ENCODE measurements around the gene NDE1. TPM values are rescaled to one million over a fixed set of nuclear protein-coding genes. Genes with fewer than 3 reads are reported as not detected.

Gene NDE1
- total RNA-seq, 1 experiment from 2014 or later: 60.7 TPM

- Mint-ChIP-seq H3K27ac (ENCODE audit: unreplicated experiment) (no peak overlapping the region), H3K4me3 (ENCODE audit: unreplicated experiment) (no peak overlapping the region), H3K4me1 (ENCODE audit: low read depth, unreplicated experiment) (no peaks in the 10 kb centered on the region), H3K9me3 (ENCODE audit: unreplicated experiment) (no peaks in the 10 kb centered on the region), H3K27me3 (ENCODE audit: insufficient read depth, unreplicated experiment) (peaks cover 3% of the 10 kb centered on the region), H3K36me3 (ENCODE audit: insufficient read depth, unreplicated experiment) (no peaks in the 10 kb centered on the region)
- BruUV-seq (replicated peaks): no TSS peak
- H3K4me1 ChIP-seq: no peaks in the 10 kb centered on the region
- intact Hi-C loops (cut with micrococcal nuclease; ENCODE audit: unreplicated experiment): no loop called here
- no peaks in the 10 kb centered on the region for H3K36me3 ChIP-seq (ENCODE audit: control insufficient read depth, insufficient read depth, low read length)
- no peak for DNase-seq
- TF ChIP-seq, protein P1, sequence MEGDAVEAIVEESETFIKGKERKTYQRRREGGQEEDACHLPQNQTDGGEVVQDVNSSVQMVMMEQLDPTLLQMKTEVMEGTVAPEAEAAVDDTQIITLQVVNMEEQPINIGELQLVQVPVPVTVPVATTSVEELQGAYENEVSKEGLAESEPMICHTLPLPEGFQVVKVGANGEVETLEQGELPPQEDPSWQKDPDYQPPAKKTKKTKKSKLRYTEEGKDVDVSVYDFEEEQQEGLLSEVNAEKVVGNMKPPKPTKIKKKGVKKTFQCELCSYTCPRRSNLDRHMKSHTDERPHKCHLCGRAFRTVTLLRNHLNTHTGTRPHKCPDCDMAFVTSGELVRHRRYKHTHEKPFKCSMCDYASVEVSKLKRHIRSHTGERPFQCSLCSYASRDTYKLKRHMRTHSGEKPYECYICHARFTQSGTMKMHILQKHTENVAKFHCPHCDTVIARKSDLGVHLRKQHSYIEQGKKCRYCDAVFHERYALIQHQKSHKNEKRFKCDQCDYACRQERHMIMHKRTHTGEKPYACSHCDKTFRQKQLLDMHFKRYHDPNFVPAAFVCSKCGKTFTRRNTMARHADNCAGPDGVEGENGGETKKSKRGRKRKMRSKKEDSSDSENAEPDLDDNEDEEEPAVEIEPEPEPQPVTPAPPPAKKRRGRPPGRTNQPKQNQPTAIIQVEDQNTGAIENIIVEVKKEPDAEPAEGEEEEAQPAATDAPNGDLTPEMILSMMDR (IDR thresholded peaks at IDR 0.05; ENCODE audit: insufficient read depth in 1 of 2, low read depth in 1 of 2, low read length in 1 of 2, severe bottlenecking in 1 of 2, unreplicated experiment in 1 of 2): no peak
- H3K9me3 ChIP-seq: no peaks in the 10 kb centered on the region
- no peaks in the 10 kb centered on the region for H3K27me3 ChIP-seq (replicated peaks; ENCODE audit: control insufficient read depth, insufficient read depth, low read length)
- H3K4me3 ChIP-seq (ENCODE audit: low read depth, low read length): no peak overlapping the region
- CTCF ChIA-PET: no interaction called here
- POLR2A ChIA-PET: no interaction called here
These were observed 122.7 kb downstream of the NDE1 start for GRCh38 chr16:15772579-15773293.

GRCh38 chr16:15773968-15774367, 123.9 kb downstream of the NDE1 start:
- Mint-ChIP-seq H3K4me1 (ENCODE audit: low read depth, unreplicated experiment) (no peaks in the 10 kb centered on the region), H3K4me3 (ENCODE audit: unreplicated experiment) (no peak overlapping the region), H3K9me3 (ENCODE audit: unreplicated experiment) (no peaks in the 10 kb centered on the region), H3K27me3 (ENCODE audit: insufficient read depth, unreplicated experiment) (peaks cover 3% of the 10 kb centered on the region), H3K36me3 (ENCODE audit: insufficient read depth, unreplicated experiment) (no peaks in the 10 kb centered on the region), H3K27ac (ENCODE audit: unreplicated experiment) (no peak overlapping the region)
- intact Hi-C loops (cut with micrococcal nuclease; ENCODE audit: unreplicated experiment): no loop called here
- Histone ChIP-seq H3K4me3 (ENCODE audit: low read depth, low read length) (no peak overlapping the region), H3K4me1 (no peaks in the 10 kb centered on the region), H3K27me3 (replicated peaks; ENCODE audit: control insufficient read depth, insufficient read depth, low read length) (no peaks in the 10 kb centered on the region), H3K36me3 (ENCODE audit: control insufficient read depth, insufficient read depth, low read length) (no peaks in the 10 kb centered on the region), H3K9me3 (no peaks in the 10 kb centered on the region)
- ChIA-PET CTCF (no interaction called here), POLR2A (no interaction called here)
- TF ChIP-seq, protein P1 (IDR thresholded peaks at IDR 0.05; ENCODE audit: insufficient read depth in 1 of 2, low read depth in 1 of 2, low read length in 1 of 2, severe bottlenecking in 1 of 2, unreplicated experiment in 1 of 2): no peak
- DNase-seq: no peak
- BruUV-seq (replicated peaks): no TSS peak

DNA sequence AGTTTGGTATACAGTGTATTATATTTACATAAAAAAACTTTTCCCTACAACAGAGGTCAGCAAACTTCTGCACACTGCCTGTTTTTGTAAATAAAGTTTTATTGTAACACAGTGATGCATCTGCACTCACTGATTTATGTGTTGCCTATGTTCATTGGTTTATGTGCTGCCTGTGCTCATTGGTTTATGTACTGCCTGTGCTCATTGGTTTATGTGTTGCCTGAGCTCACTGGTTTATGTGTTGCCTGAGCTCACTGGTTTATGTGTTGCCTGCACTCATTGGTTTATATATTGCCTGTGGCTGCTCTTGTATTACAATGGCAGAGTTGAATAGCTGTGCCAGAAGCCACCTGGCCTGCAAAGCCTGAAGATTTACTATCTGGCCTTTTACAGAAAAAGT, 125.2 kb downstream of the NDE1 start:
- intact Hi-C loops (cut with micrococcal nuclease; ENCODE audit: unreplicated experiment): no loop called here
- Mint-ChIP-seq H3K36me3 (ENCODE audit: insufficient read depth, unreplicated experiment) (no peaks in the 10 kb centered on the region), H3K9me3 (ENCODE audit: unreplicated experiment) (no peaks in the 10 kb centered on the region), H3K27ac (ENCODE audit: unreplicated experiment) (no peak overlapping the region), H3K4me3 (ENCODE audit: unreplicated experiment) (no peak overlapping the region), H3K4me1 (ENCODE audit: low read depth, unreplicated experiment) (no peaks in the 10 kb centered on the region), H3K27me3 (ENCODE audit: insufficient read depth, unreplicated experiment) (peaks cover 3% of the 10 kb centered on the region)
- ChIA-PET POLR2A (no interaction called here), CTCF (no interaction called here)
- no TSS peak for BruUV-seq (replicated peaks)
- TF ChIP-seq, protein P1 (IDR thresholded peaks at IDR 0.05; ENCODE audit: insufficient read depth in 1 of 2, low read depth in 1 of 2, low read length in 1 of 2, severe bottlenecking in 1 of 2, unreplicated experiment in 1 of 2): no peak
- no peaks in the 10 kb centered on the region for H3K27me3 ChIP-seq (replicated peaks; ENCODE audit: control insufficient read depth, insufficient read depth, low read length)
- H3K9me3 ChIP-seq: no peaks in the 10 kb centered on the region
- H3K36me3 ChIP-seq (ENCODE audit: control insufficient read depth, insufficient read depth, low read length): no peaks in the 10 kb centered on the region
- no peaks in the 10 kb centered on the region for H3K4me1 ChIP-seq
- H3K4me3 ChIP-seq (ENCODE audit: low read depth, low read length): no peak overlapping the region
- DNase-seq: no peak

Data from Caco-2 (cell line).